HCT116 (cell line): ENCODE results near the gene TMEM198. TPM values are rescaled to one million over a fixed set of nuclear protein-coding genes. Genes with fewer than 3 reads are reported as not detected.

Experiments
- ATAC-seq: fragments of 200-7000 bp; cut with Tn5 transposase; 2 replicates; pipeline ENCODE4 v1.9.1; 2020; ENCODE audit warnings: mild to moderate bottlenecking, moderate library complexity
- BruUV-seq: library from RNA; stranded (reverse); fragments of 400-500 nt; replicated peaks from 2 replicates; lab custom pipeline; 2021; lab: Mats Ljungman, UMichigan
- CTCF ChIA-PET: fragments of 300-600 bp; sonication (Branson Sonifier 250); formaldehyde crosslinking; loops from one replicate; lab custom pipeline; 2021; ENCODE audit warnings: antibody characterized with exemption; lab: Charles Lee
- POLR2A ChIA-PET: fragments of 300-600, 350-600 bp; sonication (Branson Sonifier 250); formaldehyde crosslinking; loops from one replicate; lab custom pipeline; 2021; ENCODE audit warnings: antibody characterized with exemption; lab: Charles Lee
- RAD21 ChIA-PET, 2 experiments: fragments of 300-600 bp; sonication (Branson Sonifier 250); formaldehyde crosslinking; loops; one replicate each; lab custom pipeline; 2023; ENCODE audit warnings: low total read pairs in 2 of 2; ENCODE audit not compliant: uncharacterized antibody in 2 of 2, unreplicated experiment in 2 of 2, low non-redundant PET in 1 of 2; lab: Charles Lee
- DNase-seq: peaks from one replicate; pipeline ENCODE4 v3.0.0-alpha.2; 2010; ENCODE audit warnings: low read depth, low spot score
- H2AFZ ChIP-seq: fragments of 200-600 bp; shearing (Covaris generic), sonication (generic); 2 replicates; pipeline ENCODE4 v1.6.1; 2017; ENCODE audit warnings: low read depth, mixed run types, mixed read lengths, antibody characterized with exemption, low read length; ENCODE audit not compliant: poor library complexity, severe bottlenecking
- H3K27ac ChIP-seq: 2 replicates; pipeline ENCODE4 v1.5.1; 2012; ENCODE audit warnings: low read depth, low read length
- H3K27me3 ChIP-seq: fragments of 200-600 bp; sonication (generic); 2 replicates; pipeline ENCODE4 v1.6.1; 2016; ENCODE audit warnings: mixed run types, low read length, mixed read lengths; ENCODE audit not compliant: insufficient read depth
- H3K36me3 ChIP-seq, 2 experiments: fragments of 200-500 bp in 1 of 2; fragments of 200-600 bp in 1 of 2; sonication (Bioruptor generic) in 1 of 2; sonication (generic) in 1 of 2; 2 replicates each; pipeline versions ENCODE4 v1.5.1 to v1.6.1; 2014 to 2016; ENCODE audit warnings: low read length in 2 of 2, inconsistent platforms in 1 of 2, mixed read lengths in 1 of 2, mixed run types in 1 of 2; ENCODE audit not compliant: insufficient read depth in 2 of 2, control insufficient read depth in 1 of 2
- H3K4me1 ChIP-seq, 2 experiments: fragments of 200-600 bp in 1 of 2; sonication (generic) in 1 of 2; 2 replicates each; pipeline versions ENCODE4 v1.5.1 to v1.6.1; 2012 to 2017; ENCODE audit warnings: low read length in 2 of 2, inconsistent platforms in 1 of 2, mild to moderate bottlenecking in 1 of 2, mixed read lengths in 1 of 2, mixed run types in 1 of 2, moderate library complexity in 1 of 2; ENCODE audit not compliant: insufficient read depth in 2 of 2, control insufficient read depth in 1 of 2
- H3K4me2 ChIP-seq: fragments of 200-600 bp; sonication (generic); 2 replicates; pipeline ENCODE4 v1.6.1; 2017; ENCODE audit warnings: mixed run types, low read length, mixed read lengths
- H3K4me3 ChIP-seq, 2 experiments: fragments of 200-600 bp in 1 of 2; sonication (generic) in 1 of 2; replicated peaks in 1 of 2; 2 replicates each; pipeline ENCODE4 v1.5.1; 2011 to 2016; ENCODE audit warnings: low read length in 2 of 2, control low read depth in 1 of 2, low read depth in 1 of 2, mild to moderate bottlenecking in 1 of 2, mixed read lengths in 1 of 2, mixed run types in 1 of 2
- H3K79me2 ChIP-seq: fragments of 200-600 bp; sonication (generic); 2 replicates; pipeline ENCODE4 v1.6.1; 2017; ENCODE audit warnings: mild to moderate bottlenecking, mixed run types, low read length, moderate library complexity, mixed read lengths; ENCODE audit not compliant: insufficient read depth
- H3K9ac ChIP-seq: fragments of 200-600 bp; sonication (generic); 2 replicates; pipeline ENCODE4 v1.6.1; 2016; ENCODE audit warnings: low read length, mixed read lengths
- H3K9me2 ChIP-seq: fragments of 200-600 bp; sonication (generic), shearing (Covaris generic); 2 replicates; pipeline ENCODE4 v1.6.1; 2017; ENCODE audit warnings: mixed run types, mild to moderate bottlenecking, moderate library complexity; ENCODE audit not compliant: insufficient read depth
- H3K9me3 ChIP-seq, 2 experiments: fragments of 200-500 bp in 1 of 2; fragments of 200-600 bp in 1 of 2; sonication (Bioruptor generic) in 1 of 2; sonication (generic) in 1 of 2; 2 replicates each; pipeline ENCODE4 v1.6.1; 2014 to 2017; ENCODE audit warnings: low read length in 2 of 2, mixed read lengths in 2 of 2, inconsistent platforms in 1 of 2, low read depth in 1 of 2, mild to moderate bottlenecking in 1 of 2, mixed run types in 1 of 2, moderate library complexity in 1 of 2; ENCODE audit not compliant: control insufficient read depth in 1 of 2, insufficient read depth in 1 of 2
- H4K20me1 ChIP-seq: fragments of 200-600 bp; sonication (generic), shearing (Covaris generic); 2 replicates; pipeline ENCODE4 v1.6.1; 2017; ENCODE audit warnings: mixed run types, mild to moderate bottlenecking, moderate library complexity; ENCODE audit not compliant: insufficient read depth
- CBX3 ChIP-seq: IDR thresholded peaks from 2 replicates; pipeline ENCODE4 v1.6.1; 2012; ENCODE audit warnings: low read depth
- CEBPB ChIP-seq: IDR thresholded peaks from 2 replicates; pipeline ENCODE4 v1.6.1; 2012; ENCODE audit warnings: low read depth
- CTCF ChIP-seq, 3 experiments: fragments of 200-600 bp in 1 of 3; sonication (generic) in 1 of 3; IDR thresholded peaks in 2 of 3; conservative IDR thresholded peaks in 1 of 3; 2 replicates each; pipeline ENCODE4 v1.5.1; 2012 to 2017; ENCODE audit warnings: low read depth in 2 of 3, low read length in 2 of 3, antibody characterized with exemption in 1 of 3, borderline replicate concordance in 1 of 3, control low read depth in 1 of 3, mild to moderate bottlenecking in 1 of 3, mixed read lengths in 1 of 3, mixed run types in 1 of 3, moderate library complexity in 1 of 3; ENCODE audit not compliant: insufficient read depth in 1 of 3
- EGR1 ChIP-seq: IDR thresholded peaks from 2 replicates; pipeline ENCODE4 v1.6.1; 2012; ENCODE audit warnings: low read depth
- ELF1 ChIP-seq: IDR thresholded peaks from 2 replicates; pipeline ENCODE4 v1.6.1; 2012; ENCODE audit warnings: low read depth, borderline replicate concordance
- EZH2 ChIP-seq: fragments of 200-600 bp; sonication (generic); IDR thresholded peaks from 2 replicates; pipeline ENCODE4 v1.6.1; 2017; ENCODE audit warnings: antibody characterized with exemption, mixed run types
- FOSL1 ChIP-seq: IDR thresholded peaks from 2 replicates; pipeline ENCODE4 v1.6.1; 2012; ENCODE audit warnings: low read depth
- JUND ChIP-seq: IDR thresholded peaks from 2 replicates; pipeline ENCODE4 v1.6.1; 2012
- POLR2A ChIP-seq: IDR thresholded peaks from 2 replicates; pipeline ENCODE4 v1.7.0; 2011; ENCODE audit warnings: borderline replicate concordance; ENCODE audit not compliant: insufficient read depth, insufficient read length; ENCODE audit errors: extremely low read depth
- POLR2AphosphoS5 ChIP-seq: IDR thresholded peaks from 2 replicates; pipeline ENCODE4 v1.6.1; 2011; ENCODE audit warnings: mild to moderate bottlenecking, low read depth, low read length, moderate library complexity
- RAD21 ChIP-seq: IDR thresholded peaks from 2 replicates; pipeline ENCODE4 v1.6.1; 2012; ENCODE audit warnings: low read depth, mild to moderate bottlenecking
- SIN3A ChIP-seq: IDR thresholded peaks from 2 replicates; pipeline ENCODE4 v1.6.1; 2012; ENCODE audit warnings: low read depth
- SRF ChIP-seq: IDR thresholded peaks from 2 replicates; pipeline ENCODE4 v1.6.1; 2012; ENCODE audit warnings: low read depth
- TCF7L2 ChIP-seq: IDR thresholded peaks from 2 replicates; pipeline ENCODE4 v1.7.0; 2011; ENCODE audit warnings: borderline replicate concordance, inconsistent platforms; ENCODE audit not compliant: insufficient read depth, insufficient read length; ENCODE audit errors: extremely low read depth
- ZBTB33 ChIP-seq: IDR thresholded peaks from 2 replicates; pipeline ENCODE4 v1.6.1; 2011; ENCODE audit warnings: mild to moderate bottlenecking, low read length, moderate library complexity; ENCODE audit not compliant: insufficient replicate concordance; ENCODE audit errors: extremely low read depth
- ZFX ChIP-seq: fragments of 450-650 bp; IDR thresholded peaks from 2 replicates; pipeline ENCODE4 v1.6.1; 2017
- ZNF274 ChIP-seq: fragments of 200-500 bp; sonication (Bioruptor generic); IDR thresholded peaks from 2 replicates; pipeline ENCODE4 v1.6.1; 2014; ENCODE audit warnings: mild to moderate bottlenecking, low read depth, low read length, inconsistent platforms
- intact Hi-C: fragments of 100-400 bp; cut with micrococcal nuclease; formaldehyde crosslinking; loops from 2 replicates; pipeline ENCODE4 v1.10.0; 2022
- total RNA-seq: library from RNA; stranded (reverse); gene quantifications from one replicate; pipeline ENCODE4 v1.2.1, GENCODE V29; 2021; ENCODE audit not compliant: unreplicated experiment
- TF ChIP-seq, protein P1 (sequence below): IDR thresholded peaks from 2 replicates; pipeline ENCODE4 v1.6.1; 2012; ENCODE audit warnings: low read depth
- TF ChIP-seq, protein P2 (sequence below): IDR thresholded peaks from 2 replicates; pipeline ENCODE4 v1.6.1; 2012

TMEM198 gene
- total RNA-seq, 1 experiment from 2014 or later = 2.1 TPM

GRCh38 chr2:219524817-219525216, 19.0 kb upstream of the TMEM198 start:
- ChIA-PET RAD21 (no interaction called here), CTCF (interaction anchor here (1.7 to 7.7 kb wide), 2 partner anchors 26 to 30 kb away, joined by 6 to 103 read pairs; partner anchors contain the start of gene GMPPA), POLR2A (no interaction called here)
- Histone ChIP-seq H3K79me2 (no peaks in the 10 kb centered on the region), H3K9ac (no peak overlapping the region), H3K36me3 (no peaks in the 10 kb centered on the region), H3K9me3 (no peaks in the 10 kb centered on the region), H3K4me3 (no peak overlapping the region), H3K4me2 (no peak overlapping the region), H4K20me1 (no peaks in the 10 kb centered on the region), H3K4me1 (peaks cover 42 to 70% of the 10 kb centered on the region in 2 experiments), H3K9me2 (no peaks in the 10 kb centered on the region), H2AFZ (no peak overlapping the region), H3K27me3 (no peaks in the 10 kb centered on the region), H3K27ac (no peak overlapping the region)
- no peak for ATAC-seq
- intact Hi-C loops = no loop called here
- no peak for DNase-seq
- TF ChIP-seq SRF (no peak), FOSL1 (no peak), RAD21 (no peak), ZBTB33 (no peak), TCF7L2 (no peak), JUND (no peak), ZFX (no peak), ZNF274 (no peak), SIN3A (no peak), CBX3 (no peak), POLR2AphosphoS5 (no peak), CTCF (IDR thresholded peaks at IDR 0.05 in 2 of 3, conservative IDR thresholded peaks at IDR 0.05 in 1 of 3; ENCODE audit: borderline replicate concordance in 1 of 3, insufficient read depth in 1 of 3, low read depth in 2 of 3, low read length in 2 of 3) (no peak), EZH2 (no peak), CEBPB (no peak), ELF1 (no peak), EGR1 (no peak), POLR2A (no peak)
- TF ChIP-seq, protein P1, sequence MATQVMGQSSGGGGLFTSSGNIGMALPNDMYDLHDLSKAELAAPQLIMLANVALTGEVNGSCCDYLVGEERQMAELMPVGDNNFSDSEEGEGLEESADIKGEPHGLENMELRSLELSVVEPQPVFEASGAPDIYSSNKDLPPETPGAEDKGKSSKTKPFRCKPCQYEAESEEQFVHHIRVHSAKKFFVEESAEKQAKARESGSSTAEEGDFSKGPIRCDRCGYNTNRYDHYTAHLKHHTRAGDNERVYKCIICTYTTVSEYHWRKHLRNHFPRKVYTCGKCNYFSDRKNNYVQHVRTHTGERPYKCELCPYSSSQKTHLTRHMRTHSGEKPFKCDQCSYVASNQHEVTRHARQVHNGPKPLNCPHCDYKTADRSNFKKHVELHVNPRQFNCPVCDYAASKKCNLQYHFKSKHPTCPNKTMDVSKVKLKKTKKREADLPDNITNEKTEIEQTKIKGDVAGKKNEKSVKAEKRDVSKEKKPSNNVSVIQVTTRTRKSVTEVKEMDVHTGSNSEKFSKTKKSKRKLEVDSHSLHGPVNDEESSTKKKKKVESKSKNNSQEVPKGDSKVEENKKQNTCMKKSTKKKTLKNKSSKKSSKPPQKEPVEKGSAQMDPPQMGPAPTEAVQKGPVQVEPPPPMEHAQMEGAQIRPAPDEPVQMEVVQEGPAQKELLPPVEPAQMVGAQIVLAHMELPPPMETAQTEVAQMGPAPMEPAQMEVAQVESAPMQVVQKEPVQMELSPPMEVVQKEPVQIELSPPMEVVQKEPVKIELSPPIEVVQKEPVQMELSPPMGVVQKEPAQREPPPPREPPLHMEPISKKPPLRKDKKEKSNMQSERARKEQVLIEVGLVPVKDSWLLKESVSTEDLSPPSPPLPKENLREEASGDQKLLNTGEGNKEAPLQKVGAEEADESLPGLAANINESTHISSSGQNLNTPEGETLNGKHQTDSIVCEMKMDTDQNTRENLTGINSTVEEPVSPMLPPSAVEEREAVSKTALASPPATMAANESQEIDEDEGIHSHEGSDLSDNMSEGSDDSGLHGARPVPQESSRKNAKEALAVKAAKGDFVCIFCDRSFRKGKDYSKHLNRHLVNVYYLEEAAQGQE = no peak
- TF ChIP-seq, protein P2, sequence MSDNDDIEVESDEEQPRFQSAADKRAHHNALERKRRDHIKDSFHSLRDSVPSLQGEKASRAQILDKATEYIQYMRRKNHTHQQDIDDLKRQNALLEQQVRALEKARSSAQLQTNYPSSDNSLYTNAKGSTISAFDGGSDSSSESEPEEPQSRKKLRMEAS = no peak
- no TSS peak for BruUV-seq
